Right lobe of liver (tissue), 6 donors: ENCODE measurements around the gene G2E3. TPM values are rescaled to one million over a fixed set of nuclear protein-coding genes. Genes with fewer than 3 reads are reported as not detected.

Experiments used
- ATAC-seq, 4 donors: fragments of 200-7000 bp; cut with Tn5 transposase; one replicate each; pipeline ENCODE4 v1.9.1; 2020; ENCODE audit warnings: mild to moderate bottlenecking in 4 of 4, moderate library complexity in 4 of 4
- DNase-seq, 3 donors: peaks; one replicate each; pipeline ENCODE4 v3.0.0-alpha.2; 2020
- H3K27ac ChIP-seq, 3 donors: fragments of 200-600 bp; one replicate each; pipeline ENCODE4 v1.8.0; 2022
- H3K27me3 ChIP-seq, 2 donors: fragments of 200-600 bp; one replicate each; pipeline ENCODE4 v1.8.0; 2022
- H3K36me3 ChIP-seq, 4 donors: fragments of 200-600 bp; sonication (generic) in 1 of 4; one replicate each; pipeline versions ENCODE4 v1.5.1 to v1.8.0; 2017 to 2022; ENCODE audit warnings: control low read depth in 1 of 4
- H3K4me1 ChIP-seq, 4 donors: fragments of 200-600 bp; sonication (generic) in 1 of 4; one replicate each; pipeline versions ENCODE4 v1.5.1 to v1.8.0; 2017 to 2022; ENCODE audit warnings: control low read depth in 1 of 4
- H3K4me3 ChIP-seq, 3 donors: fragments of 200-600 bp; one replicate each; pipeline ENCODE4 v1.8.0; 2022
- H3K9me3 ChIP-seq, 4 donors: fragments of 200-600 bp; sonication (generic) in 1 of 4; one replicate each; pipeline versions ENCODE4 v1.5.1 to v1.8.0; 2017 to 2022; ENCODE audit warnings: control low read depth in 1 of 4
- POLR2A ChIP-seq: fragments of 450-650 bp; IDR thresholded peaks from one replicate; pipeline ENCODE4 v1.6.1; 2017; ENCODE audit warnings: antibody characterized with exemption, mild to moderate bottlenecking
- WGBS: methylation state at CpG from one replicate; pipeline ENCODE4 v1.1.6; 2018; ENCODE audit warnings: low coverage, low lambda C conversion rate; ENCODE audit not compliant: insufficient coverage; ENCODE audit errors: missing lambda C conversion rate; 5-methylcytosine and 5-hydroxymethylcytosine counted together
- intact Hi-C, 2 donors: fragments of 100-400 bp; cut with DNase I; formaldehyde crosslinking; loops; one replicate each; pipeline versions ENCODE4 v1.11.2 to v1.14.1; 2022
- total RNA-seq, 6 experiments: library from RNA; depleted of rRNA in 2 of 6; stranded (reverse); fragments of >200 nt in 2 of 6; fragmentation: NEBNext Ultra II Directional in 3 of 6; extraction: Animal tissue kit (Norgen Biotek cat#: 25700) in 3 of 6; gene quantifications; one replicate each; pipeline versions ENCODE4 v1.1.0 to v1.2.4, GENCODE V29; 2016 to 2023
- TF ChIP-seq, protein P1 (sequence below), 4 donors: fragments of 200-600 bp in 3 of 4; fragments of 450-650 bp in 1 of 4; IDR thresholded peaks; one replicate each; pipeline versions ENCODE4 v1.5.1 to v1.8.0; 2016 to 2022; ENCODE audit warnings: antibody characterized with exemption in 4 of 4, mild to moderate bottlenecking in 2 of 4
- donor health status: DM: no; HTN: yes; CAD: no.
- donor health status: DM: no; HTN: no; CAD: no.
- donor health status: DM: no; HTN: no; CAD: no.
- donor health status: DM: no; HTN: yes; CAD: no.
- donor health status: DM: no; HTN: yes; CAD: no.

Gene G2E3
- total RNA-seq, 6 experiments from 2014 or later = 3.0 to 6.4 (median 4.7) TPM

GRCh38 chr14:30580616-30581282 is 21.8 kb downstream of the G2E3 start:
- intact Hi-C loops = no loop called here
- Histone ChIP-seq H3K36me3 (no peaks in the 10 kb centered on the region), H3K27me3 (no peaks in the 10 kb centered on the region), H3K4me1 (no peaks in the 10 kb centered on the region), H3K27ac (no peak overlapping the region), H3K9me3 (no peaks in the 10 kb centered on the region), H3K4me3 (no peak overlapping the region)
- ATAC-seq (no peak), DNase-seq (no peak)
- TF ChIP-seq, protein P1, sequence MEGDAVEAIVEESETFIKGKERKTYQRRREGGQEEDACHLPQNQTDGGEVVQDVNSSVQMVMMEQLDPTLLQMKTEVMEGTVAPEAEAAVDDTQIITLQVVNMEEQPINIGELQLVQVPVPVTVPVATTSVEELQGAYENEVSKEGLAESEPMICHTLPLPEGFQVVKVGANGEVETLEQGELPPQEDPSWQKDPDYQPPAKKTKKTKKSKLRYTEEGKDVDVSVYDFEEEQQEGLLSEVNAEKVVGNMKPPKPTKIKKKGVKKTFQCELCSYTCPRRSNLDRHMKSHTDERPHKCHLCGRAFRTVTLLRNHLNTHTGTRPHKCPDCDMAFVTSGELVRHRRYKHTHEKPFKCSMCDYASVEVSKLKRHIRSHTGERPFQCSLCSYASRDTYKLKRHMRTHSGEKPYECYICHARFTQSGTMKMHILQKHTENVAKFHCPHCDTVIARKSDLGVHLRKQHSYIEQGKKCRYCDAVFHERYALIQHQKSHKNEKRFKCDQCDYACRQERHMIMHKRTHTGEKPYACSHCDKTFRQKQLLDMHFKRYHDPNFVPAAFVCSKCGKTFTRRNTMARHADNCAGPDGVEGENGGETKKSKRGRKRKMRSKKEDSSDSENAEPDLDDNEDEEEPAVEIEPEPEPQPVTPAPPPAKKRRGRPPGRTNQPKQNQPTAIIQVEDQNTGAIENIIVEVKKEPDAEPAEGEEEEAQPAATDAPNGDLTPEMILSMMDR (IDR thresholded peaks at IDR 0.05) = no peak
- TF ChIP-seq POLR2A = no peak
- WGBS = 89% methylated on average over 2 of the region's 2 CpGs

- 84% methylated on average over 6 of the region's 7 CpGs for WGBS
- intact Hi-C loops = no loop called here
- Histone ChIP-seq H3K27me3 (no peaks in the 10 kb centered on the region), H3K9me3 (no peaks in the 10 kb centered on the region), H3K4me3 (no peak overlapping the region), H3K36me3 (no peaks in the 10 kb centered on the region), H3K27ac (no peak overlapping the region), H3K4me1 (no peaks in the 10 kb centered on the region)
- ATAC-seq (no peak), DNase-seq (no peak)
- no peak for TF ChIP-seq POLR2A
- TF ChIP-seq, protein P1 (IDR thresholded peaks at IDR 0.05) = no peak
Observed at GRCh38 chr14:30581283-30581625, 22.3 kb downstream of the G2E3 start.

DNA sequence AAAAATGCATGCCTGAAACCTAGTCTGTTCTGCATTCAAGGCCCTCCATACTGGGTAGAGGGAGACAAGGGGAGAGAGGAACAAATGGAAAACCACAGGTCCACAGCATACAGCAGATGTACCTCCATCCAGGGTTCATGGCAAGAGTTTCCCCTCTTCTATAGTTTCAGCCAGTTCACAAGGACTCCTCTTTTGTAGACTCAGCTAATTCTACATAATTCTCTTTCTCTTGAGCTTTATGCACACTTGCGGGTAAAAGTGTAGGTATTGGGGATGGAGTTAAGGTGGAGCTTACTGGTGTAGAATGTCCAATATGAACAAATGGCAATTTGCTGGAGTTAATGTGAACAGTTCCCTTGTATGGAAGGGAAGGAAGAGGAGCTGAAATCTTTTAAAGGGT is 23.4 kb downstream of the G2E3 start:
- no peaks in the 10 kb centered on the region for H3K36me3 ChIP-seq
- 100% methylated on average over 1 of the region's 1 CpG for WGBS
- no peak overlapping the region for H3K4me3 ChIP-seq
- ATAC-seq = no peak
- TF ChIP-seq, protein P1 (IDR thresholded peaks at IDR 0.05) = no peak
- TF ChIP-seq POLR2A = no peak
- H3K9me3 ChIP-seq = no peaks in the 10 kb centered on the region
- H3K4me1 ChIP-seq = no peaks in the 10 kb centered on the region
- H3K27ac ChIP-seq = no peak overlapping the region
- DNase-seq = no peak
- intact Hi-C loops = no loop called here
- no peaks in the 10 kb centered on the region for H3K27me3 ChIP-seq

DNA sequence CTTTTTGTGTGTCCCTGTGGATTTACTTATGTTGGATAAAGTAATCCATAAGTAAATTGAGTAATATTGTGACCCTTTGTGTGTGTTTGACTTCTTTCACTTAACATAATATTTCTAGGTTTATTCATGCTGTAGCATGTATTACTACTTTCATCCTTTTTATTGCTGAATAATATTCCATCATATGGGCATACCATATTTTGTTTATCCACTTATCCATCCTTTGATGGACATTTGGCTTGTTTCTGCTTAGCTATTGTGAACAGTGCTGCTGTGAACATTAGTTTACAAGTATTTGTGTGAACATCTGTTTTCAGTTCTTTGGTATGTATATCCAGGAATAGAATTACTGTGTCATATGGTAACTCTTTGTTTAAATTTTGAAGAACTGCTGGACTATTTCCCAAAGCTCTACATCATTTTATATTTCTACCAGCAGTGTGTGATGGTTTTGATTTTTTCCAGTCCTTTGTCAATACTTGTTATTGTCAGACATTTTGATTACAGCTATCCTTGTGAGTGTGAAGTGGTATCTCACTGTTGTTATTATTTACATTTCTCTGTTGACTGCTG is 25.2 kb downstream of the G2E3 start:
- H3K4me3 ChIP-seq = no peak overlapping the region
- H3K27ac ChIP-seq = no peak overlapping the region
- no peaks in the 10 kb centered on the region for H3K4me1 ChIP-seq
- no peak for TF ChIP-seq POLR2A
- TF ChIP-seq, protein P1 (IDR thresholded peaks at IDR 0.05) = no peak
- intact Hi-C loops = no loop called here
- H3K27me3 ChIP-seq = no peaks in the 10 kb centered on the region
- ATAC-seq (no peak), DNase-seq (no peak)
- H3K36me3 ChIP-seq = no peaks in the 10 kb centered on the region
- H3K9me3 ChIP-seq = no peaks in the 10 kb centered on the region

- no peaks in the 10 kb centered on the region for H3K4me1 ChIP-seq
- no peak overlapping the region for H3K27ac ChIP-seq
- no peaks in the 10 kb centered on the region for H3K27me3 ChIP-seq
- DNase-seq (no peak), ATAC-seq (no peak)
- TF ChIP-seq, protein P1 (IDR thresholded peaks at IDR 0.05) = no peak
- no peak for TF ChIP-seq POLR2A
- no peak overlapping the region for H3K4me3 ChIP-seq
- intact Hi-C loops = no loop called here
- no peaks in the 10 kb centered on the region for H3K9me3 ChIP-seq
- no peaks in the 10 kb centered on the region for H3K36me3 ChIP-seq
Observed at GRCh38 chr14:30585204-30585603, 26.2 kb downstream of the G2E3 start.
